ENCODE results near the gene PDE2A. TPM values are rescaled to one million over a fixed set of nuclear protein-coding genes. Genes with fewer than 3 reads are reported as not detected.

Gene PDE2A
- polyA plus RNA-seq, 3 donors, result 17.1 to 21.1 (median 17.9) TPM

- DNase-seq (ENCODE audit: extremely low read depth in 1 of 11, low read depth in 9 of 11, low spot score in 4 of 11), result no peak
These were observed 2.8 kb downstream of the PDE2A start for GRCh38 chr11:72671152-72672099.

- no peak for DNase-seq (ENCODE audit: extremely low read depth in 1 of 11, low read depth in 9 of 11, low spot score in 4 of 11)
These were observed 4.2 kb downstream of the PDE2A start for GRCh38 chr11:72670041-72670440.

GRCh38 chr11:72669527-72669926, 4.7 kb downstream of the PDE2A start:
- DNase-seq (ENCODE audit: extremely low read depth in 1 of 11, low read depth in 9 of 11, low spot score in 4 of 11), result no peak

- DNase-seq (ENCODE audit: extremely low read depth in 1 of 11, low read depth in 9 of 11, low spot score in 4 of 11), result peak in 2 of 11 donors; percentile 25 to 36
These were observed 5.4 kb downstream of the PDE2A start for GRCh38 chr11:72668629-72669347.

GRCh38 chr11:72665911-72666472, 8.2 kb downstream of the PDE2A start:
- no peak for DNase-seq (ENCODE audit: extremely low read depth in 1 of 11, low read depth in 9 of 11, low spot score in 4 of 11)

GRCh38 chr11:72662036-72662435, 12.2 kb downstream of the PDE2A start:
- no peak for DNase-seq (ENCODE audit: extremely low read depth in 1 of 11, low read depth in 9 of 11, low spot score in 4 of 11)

GRCh38 chr11:72661486-72661885, 12.7 kb downstream of the PDE2A start:
- no peak for DNase-seq (ENCODE audit: extremely low read depth in 1 of 11, low read depth in 9 of 11, low spot score in 4 of 11)

- DNase-seq (ENCODE audit: extremely low read depth in 1 of 11, low read depth in 9 of 11, low spot score in 4 of 11), result no peak
These were observed 15.1 kb downstream of the PDE2A start for GRCh38 chr11:72658989-72659640.

- DNase-seq (ENCODE audit: extremely low read depth in 1 of 11, low read depth in 9 of 11, low spot score in 4 of 11), result no peak
These were observed 16.7 kb downstream of the PDE2A start for GRCh38 chr11:72657411-72658100.

- no peak for DNase-seq (ENCODE audit: extremely low read depth in 1 of 11, low read depth in 9 of 11, low spot score in 4 of 11)
These were observed 18.2 kb downstream of the PDE2A start for GRCh38 chr11:72655896-72656464.

GRCh38 chr11:72655014-72655413, 19.2 kb downstream of the PDE2A start:
- DNase-seq (ENCODE audit: extremely low read depth in 1 of 11, low read depth in 9 of 11, low spot score in 4 of 11), result no peak

- no peak for DNase-seq (ENCODE audit: extremely low read depth in 1 of 11, low read depth in 9 of 11, low spot score in 4 of 11)
These were observed 20.6 kb downstream of the PDE2A start for GRCh38 chr11:72653649-72654048.

- DNase-seq (ENCODE audit: extremely low read depth in 1 of 11, low read depth in 9 of 11, low spot score in 4 of 11), result peak in 1 of 11 donors; percentile 4
These were observed 21.2 kb downstream of the PDE2A start for GRCh38 chr11:72652873-72653630.

GRCh38 chr11:72652133-72652532, 22.1 kb downstream of the PDE2A start:
- DNase-seq (ENCODE audit: extremely low read depth in 1 of 11, low read depth in 9 of 11, low spot score in 4 of 11), result no peak

GRCh38 chr11:72649215-72649976, 24.8 kb downstream of the PDE2A start:
- no peak for DNase-seq (ENCODE audit: extremely low read depth in 1 of 11, low read depth in 9 of 11, low spot score in 4 of 11)

GRCh38 chr11:72648384-72649136, 25.7 kb downstream of the PDE2A start:
- no peak for DNase-seq (ENCODE audit: extremely low read depth in 1 of 11, low read depth in 9 of 11, low spot score in 4 of 11)

All from renal cortex interstitium (tissue), 11 donors.